T-cell (primary cell): ENCODE data around the gene ERMARD. TPM values are rescaled to one million over a fixed set of nuclear protein-coding genes. Genes with fewer than 3 reads are reported as not detected.
A peak's percentile ranks its signal among the peaks of the same experiment; 100 is the strongest.

Experiments
- ATAC-seq, 4 experiments: fragments of 200-7000 bp in 3 of 4; fragments of 150-1000 bp in 1 of 4; cut with Tn5 transposase; replicated peaks in 1 of 4; 1 replicate in 3 of 4; 2 replicates in 1 of 4; pipeline ENCODE4 v1.10.0; 2021; ENCODE audit warnings: moderate library complexity in 3 of 4, mild to moderate bottlenecking in 2 of 4, moderate number of reproducible peaks in 1 of 4
- CTCF ChIA-PET, 2 donors: fragments of 300-600 bp; sonication (Branson Sonifier 250); formaldehyde crosslinking; loops; one replicate each; lab custom pipeline; 2022; ENCODE audit warnings: antibody characterized with exemption in 2 of 2; lab: Charles Lee
- POLR2A ChIA-PET, 2 donors: fragments of 300-600 bp; sonication (Branson Sonifier 250); formaldehyde crosslinking; loops; one replicate each; lab custom pipeline; 2022; ENCODE audit warnings: antibody characterized with exemption in 2 of 2; lab: Charles Lee
- DNase-seq, 35 experiments: peaks; one replicate each; pipeline versions ENCODE4 v3.0.0 to v3.0.0-alpha.2; 2013 to 2023
- H3K27ac ChIP-seq: one replicate; pipeline ENCODE4 v1.5.1; 2013; ENCODE audit warnings: low read length
- H3K27me3 ChIP-seq, 2 experiments: replicated peaks in 1 of 2; 1 replicate in 1 of 2; 2 replicates in 1 of 2; pipeline versions ENCODE4 v1.6.1 to v1.7.0; 2013; ENCODE audit warnings: low read length in 1 of 2, mixed read lengths in 1 of 2; ENCODE audit not compliant: control insufficient read depth in 2 of 2, insufficient read depth in 2 of 2; ENCODE audit errors: extremely low read depth in 1 of 2
- H3K36me3 ChIP-seq, 2 donors: 1 replicate in 1 of 2; 2 replicates in 1 of 2; pipeline versions ENCODE4 v1.6.1 to v1.7.0; 2013; ENCODE audit warnings: low read length in 1 of 2; ENCODE audit not compliant: control insufficient read depth in 2 of 2, insufficient read depth in 1 of 2; ENCODE audit errors: extremely low read depth in 1 of 2
- H3K4me1 ChIP-seq, 2 experiments: 1 replicate in 1 of 2; 2 replicates in 1 of 2; pipeline versions ENCODE4 v1.6.1 to v1.7.0; 2013; ENCODE audit warnings: low read length in 2 of 2, mixed read lengths in 1 of 2; ENCODE audit not compliant: insufficient read depth in 2 of 2, control insufficient read depth in 1 of 2; ENCODE audit errors: extremely low read depth in 1 of 2
- H3K4me3 ChIP-seq, 2 donors: 1 replicate in 1 of 2; 2 replicates in 1 of 2; pipeline versions ENCODE4 v1.5.1 to v1.7.0; 2013; ENCODE audit warnings: mild to moderate bottlenecking in 2 of 2, low read length in 1 of 2, moderate library complexity in 1 of 2; ENCODE audit not compliant: control insufficient read depth in 1 of 2; ENCODE audit errors: extremely low read depth in 1 of 2
- H3K9me3 ChIP-seq: 2 replicates; pipeline ENCODE4 v1.7.0; 2013
- H3K27ac Mint-ChIP-seq, 2 donors: one replicate each; pipeline ENCODE4 v1.8.0; 2020 to 2021; ENCODE audit warnings: mild to moderate bottlenecking in 2 of 2, mixed read lengths in 2 of 2
- H3K27me3 Mint-ChIP-seq, 2 donors: one replicate each; pipeline ENCODE4 v1.8.0; 2021 to 2022; ENCODE audit warnings: mixed read lengths in 2 of 2
- H3K36me3 Mint-ChIP-seq: one replicate; pipeline ENCODE4 v1.8.0; 2021; ENCODE audit warnings: mixed read lengths
- H3K4me1 Mint-ChIP-seq, 3 donors: one replicate each; pipeline ENCODE4 v1.8.0; 2020 to 2022; ENCODE audit warnings: mixed read lengths in 3 of 3, mild to moderate bottlenecking in 1 of 3
- H3K4me3 Mint-ChIP-seq, 3 donors: one replicate each; pipeline ENCODE4 v1.8.0; 2020 to 2022; ENCODE audit warnings: mild to moderate bottlenecking in 3 of 3, mixed read lengths in 3 of 3, moderate library complexity in 3 of 3
- H3K9me3 Mint-ChIP-seq, 3 donors: one replicate each; pipeline ENCODE4 v1.8.0; 2020 to 2022; ENCODE audit warnings: mixed read lengths in 3 of 3
- WGBS: methylation state at CpG from one replicate; pipeline ENCODE4 v1.1.5; 2013; ENCODE audit warnings: missing lambda C conversion rate; ENCODE audit not compliant: insufficient coverage; 5-methylcytosine and 5-hydroxymethylcytosine counted together
- total RNA-seq, 35 experiments: library from RNA in 6 of 35; stranded (reverse) in 6 of 35; fragments of 120-200 nt in 1 of 35; gene quantifications; one replicate each; pipeline versions ENCODE4 v1.2.1 to v1.2.4 and lab custom pipeline; 2013 to 2026

ERMARD gene
- total RNA-seq, 5 donors from 2014 or later (not counting 1 experiment from before 2014, with no cell fraction given) = 24.7 to 35.7 (median 29.9) TPM

DNA sequence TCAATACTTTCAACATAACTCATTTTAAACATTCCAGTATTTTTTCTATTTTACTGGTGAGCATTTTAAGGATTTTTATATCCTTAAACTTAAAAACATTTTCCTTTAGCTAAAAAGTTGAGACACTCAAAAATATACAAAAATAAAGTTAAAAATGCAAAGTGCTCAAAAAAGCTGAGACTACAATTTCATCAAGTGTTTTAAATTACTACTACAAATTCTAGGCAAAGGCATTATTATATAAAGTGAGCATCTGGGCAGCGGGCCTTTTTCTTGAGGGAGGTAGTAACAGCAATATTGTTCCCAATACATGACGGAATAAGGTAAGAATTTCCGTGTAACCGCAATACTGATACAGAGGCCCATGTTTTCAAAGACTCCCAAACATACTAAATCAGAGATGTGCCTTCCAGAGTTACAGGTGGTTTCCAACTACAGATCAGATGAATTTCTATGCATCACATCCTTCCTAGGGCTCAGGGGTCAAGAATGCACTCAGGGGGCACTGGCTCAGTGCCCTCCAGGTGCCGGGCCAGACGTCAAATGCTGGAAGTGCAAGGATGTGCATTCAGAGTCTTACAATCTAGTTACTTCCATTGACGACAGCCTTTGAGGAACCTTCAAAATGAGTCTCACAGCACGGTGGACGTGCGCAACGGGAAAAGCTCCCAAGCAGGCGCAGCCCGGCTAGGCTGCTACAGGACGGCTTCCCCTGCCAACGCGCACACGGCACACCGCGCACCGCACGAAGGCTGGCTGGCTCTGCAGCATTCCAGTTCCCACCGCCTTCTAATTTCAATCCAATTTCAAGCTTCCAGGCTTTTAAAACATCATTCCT lies 28.8 kb upstream of the ERMARD start:
- 1% methylated on average over 19 of the region's 22 CpGs for WGBS
- peak; percentile 21 to 50 (median 32) for ATAC-seq
- Histone ChIP-seq H3K36me3 (peaks cover 0 to 2% of the 10 kb centered on the region in 2 donors), H3K9me3 (no peaks in the 10 kb centered on the region), H3K4me3 (peak overlapping the region; percentile 83 to 94), H3K27me3 (no peaks in the 10 kb centered on the region), H3K4me1 (peaks cover 5 to 21% of the 10 kb centered on the region in 2 experiments), H3K27ac (peak overlapping the region; percentile 86)
- no peaks in the 10 kb centered on the region for H3K9me3 Mint-ChIP-seq
- H3K27ac Mint-ChIP-seq = peak overlapping the region; percentile 95 to 96
- CTCF ChIA-PET = interaction anchor here (0.7 to 1.7 kb wide), 9 partner anchors 8 to 509 kb away, joined by 3 to 5 read pairs (median 4); partner anchors contain the start of genes C6orf120 (in 1 of the 2) and WDR27 (in 1 of the 2)
- POLR2A ChIA-PET = interaction anchor here (0.6 to 2.2 kb wide), 9 partner anchors 8 to 509 kb away, joined by 3 to 22 read pairs (median 4); partner anchors contain the start of genes C6orf120 (in 1 of the 2) and WDR27 (in 1 of the 2)
- H3K4me3 Mint-ChIP-seq = peak overlapping the region; percentile 93 to 96 (median 93)
- DNase-seq = peak; percentile 11 to 68 (median 43)
- peaks cover 51 to 58% (median 52%) of the 10 kb centered on the region in 3 donors for H3K4me1 Mint-ChIP-seq
- no peaks in the 10 kb centered on the region for H3K27me3 Mint-ChIP-seq
- H3K36me3 Mint-ChIP-seq = peaks cover 5% of the 10 kb centered on the region

DNA sequence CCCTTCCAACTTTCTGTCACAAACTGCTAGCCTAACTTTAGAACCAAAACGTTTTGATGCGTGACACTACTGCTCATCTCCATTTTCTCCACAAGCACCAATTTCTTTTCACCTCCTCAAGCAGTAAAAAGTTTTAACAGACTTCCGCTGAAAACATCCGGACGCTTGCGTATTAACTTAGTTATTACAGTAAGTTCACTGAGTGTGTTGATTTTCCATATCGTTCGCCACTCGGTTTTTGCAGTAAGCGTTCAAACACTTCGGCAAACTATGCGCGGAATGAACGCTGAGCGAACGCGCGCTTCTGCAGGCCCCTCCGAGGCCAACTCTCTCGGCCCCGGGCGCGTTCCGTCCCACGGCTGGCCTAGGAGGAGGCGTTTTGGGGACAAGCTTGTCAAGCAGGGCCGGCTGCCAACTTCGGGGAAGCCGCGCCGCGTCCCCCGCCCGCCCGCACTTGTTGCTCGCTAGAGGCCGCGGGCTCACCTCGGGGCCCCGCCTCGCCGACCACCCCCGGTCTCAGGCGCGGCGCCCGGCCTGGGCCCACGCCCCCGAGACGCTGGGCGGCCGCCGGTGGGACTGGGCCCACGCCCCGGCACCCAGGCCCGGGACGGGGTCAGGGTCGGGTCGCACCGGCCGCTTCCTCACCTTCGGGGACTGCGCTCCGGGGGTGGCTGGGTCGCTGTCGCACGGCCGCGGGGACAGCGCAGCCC lies 28.1 kb upstream of the ERMARD start:
- Mint-ChIP-seq H3K27me3 (no peaks in the 10 kb centered on the region), H3K4me3 (peak overlapping the region; percentile 93 to 96 (median 93)), H3K4me1 (peaks cover 46 to 50% (median 49%) of the 10 kb centered on the region in 3 donors), H3K9me3 (no peaks in the 10 kb centered on the region), H3K36me3 (peaks cover 5% of the 10 kb centered on the region), H3K27ac (peak overlapping the region; percentile 95 to 96)
- H3K27ac ChIP-seq = peak overlapping the region; percentile 86
- H3K36me3 ChIP-seq = no peaks in the 10 kb centered on the region
- H3K4me3 ChIP-seq = peak overlapping the region; percentile 83 to 94
- ATAC-seq = peak; percentile 37 to 42 (median 40)
- DNase-seq = peak; percentile 42 to 78 (median 62)
- no peaks in the 10 kb centered on the region for H3K9me3 ChIP-seq
- CTCF ChIA-PET = interaction anchor here in 1 of 2 donors (0.7 to 1.4 kb wide), 2 partner anchors 7 to 21 kb away, joined by 3 to 4 read pairs; partner anchors contain the start of genes C6orf120 and WDR27
- POLR2A ChIA-PET = interaction anchor here (0.5 to 2.2 kb wide), 5 partner anchors 18 to 510 kb away, joined by 3 to 22 read pairs (median 4); partner anchors contain the start of genes C6orf120 (in 1 of the 2) and WDR27 (in 1 of the 2)
- peaks cover 5 to 19% of the 10 kb centered on the region in 2 experiments for H3K4me1 ChIP-seq
- WGBS = under 1% methylated on average over 66 of the region's 70 CpGs
- no peaks in the 10 kb centered on the region for H3K27me3 ChIP-seq

DNA sequence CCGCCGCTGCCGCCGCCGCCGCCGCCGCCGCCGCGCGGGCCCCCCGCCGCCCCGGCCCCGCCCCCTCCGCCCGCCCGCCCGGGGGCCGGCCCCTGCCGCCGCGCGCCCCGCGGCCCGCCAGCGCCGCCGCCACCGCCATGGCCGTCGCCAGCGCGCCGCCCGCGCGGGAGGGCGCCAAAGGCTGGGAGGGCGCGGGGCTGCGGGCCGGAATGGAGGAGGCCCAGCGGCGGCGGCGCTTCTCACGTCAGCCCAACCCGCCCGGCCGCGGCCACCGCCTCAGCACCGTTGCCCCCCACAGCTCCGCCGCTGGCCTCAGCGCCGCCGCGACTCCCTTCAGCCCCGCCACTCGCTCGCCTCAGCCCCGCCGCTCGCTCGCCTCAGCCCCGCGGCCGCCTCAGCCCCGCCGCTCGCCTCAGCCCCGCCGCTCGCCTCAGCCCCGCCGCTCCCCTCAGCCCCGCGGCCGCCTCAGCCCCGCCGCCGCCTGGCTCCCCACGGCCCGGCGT lies 27.4 kb upstream of the ERMARD start:
- DNase-seq = peak in 29 of 35 experiments; percentile 4 to 75 (median 22)
- Histone ChIP-seq H3K36me3 (no peaks in the 10 kb centered on the region), H3K4me3 (no peak overlapping the region), H3K9me3 (no peaks in the 10 kb centered on the region), H3K27ac (no peak overlapping the region), H3K4me1 (peaks cover 5 to 17% of the 10 kb centered on the region in 2 experiments), H3K27me3 (no peaks in the 10 kb centered on the region)
- peak; percentile 50 to 66 (median 54) for ATAC-seq
- H3K4me3 Mint-ChIP-seq = peak overlapping the region; percentile 64 to 79 (median 69)
- ChIA-PET POLR2A (interaction anchor here in 1 of 2 donors (0.5 to 0.6 kb wide), 2 partner anchors 17 to 21 kb away, joined by 3 to 4 read pairs; no protein-coding TSS in a partner anchor), CTCF (interaction anchor here in 1 of 2 donors (1.4 kb wide), 1 partner anchor 22 kb away, joined by 4 read pairs; the partner anchor contains the start of genes C6orf120 and WDR27)
- H3K4me1 Mint-ChIP-seq = peaks cover 43 to 47% (median 45%) of the 10 kb centered on the region in 3 donors
- no peaks in the 10 kb centered on the region for H3K9me3 Mint-ChIP-seq
- no peak overlapping the region for H3K27ac Mint-ChIP-seq
- H3K36me3 Mint-ChIP-seq = peaks cover 5% of the 10 kb centered on the region
- under 1% methylated on average over 57 of the region's 89 CpGs for WGBS
- no peaks in the 10 kb centered on the region for H3K27me3 Mint-ChIP-seq

DNA sequence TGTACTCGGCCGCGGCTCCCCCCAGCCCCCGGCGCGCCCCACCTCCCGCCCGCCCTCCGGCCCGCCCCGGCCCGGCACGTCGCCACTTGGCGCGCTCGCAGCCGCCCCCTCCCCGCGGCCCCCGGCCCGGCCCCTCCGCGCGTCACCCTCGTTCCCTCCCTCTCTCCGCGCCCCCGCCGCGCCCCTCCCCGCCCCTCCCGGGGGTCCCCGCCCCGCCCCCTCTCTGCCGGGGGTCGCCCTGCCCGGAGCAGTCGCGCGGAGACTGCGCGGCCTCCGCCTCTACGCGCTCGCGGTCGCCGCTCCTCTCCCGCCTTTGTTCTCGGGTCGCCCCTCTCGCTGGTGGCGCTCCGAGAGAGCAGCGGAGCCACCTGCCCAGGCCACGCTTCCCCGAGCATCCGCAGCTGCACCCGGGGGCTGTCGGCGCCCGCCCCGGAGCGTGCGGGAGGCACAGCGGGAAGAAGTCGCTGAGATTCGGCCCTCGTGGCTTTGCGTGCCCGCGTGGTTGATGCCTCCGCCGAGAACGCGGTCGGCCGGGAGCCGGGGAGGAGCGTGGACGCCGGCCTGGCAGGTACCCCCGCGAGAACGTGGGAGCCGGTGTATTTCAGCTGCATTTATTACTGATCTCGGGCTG lies 26.8 kb upstream of the ERMARD start, which contains the start of gene PHF10:
Gene PHF10, minus strand, starts transcription at position 7 of the 631 bp plus-strand sequence. CDS start 569 bp downstream, outside the sequence.
- ChIA-PET CTCF (interaction anchor here in 1 of 2 donors (0.7 kb wide), 1 partner anchor 26 kb away, joined by 3 read pairs; no protein-coding TSS in a partner anchor), POLR2A (no interaction called here)
- peak; percentile 62 to 67 (median 64) for ATAC-seq
- H3K27ac Mint-ChIP-seq = peak within 1 kb of the TSS; percentile 95 to 96
- H3K9me3 Mint-ChIP-seq = no peaks in the 10 kb centered on the region
- peak within 1 kb of the TSS; percentile 93 to 96 (median 93) for H3K4me3 Mint-ChIP-seq
- no peaks in the 10 kb centered on the region for H3K27me3 ChIP-seq
- peak; percentile 22 to 73 (median 57) for DNase-seq
- no peaks in the 10 kb centered on the region for H3K9me3 ChIP-seq
- peak within 1 kb of the TSS; percentile 86 for H3K27ac ChIP-seq
- H3K27me3 Mint-ChIP-seq = no peaks in the 10 kb centered on the region
- H3K36me3 ChIP-seq = no peaks in the 10 kb centered on the region
- H3K4me1 ChIP-seq = peaks cover 5 to 17% of the 10 kb centered on the region in 2 experiments
- H3K4me3 ChIP-seq = peak within 1 kb of the TSS; percentile 83 to 94
- WGBS = under 1% methylated on average over 56 of the region's 89 CpGs
- peaks cover 5% of the 10 kb centered on the region for H3K36me3 Mint-ChIP-seq
- peaks cover 37 to 42% (median 40%) of the 10 kb centered on the region in 3 donors for H3K4me1 Mint-ChIP-seq

DNA sequence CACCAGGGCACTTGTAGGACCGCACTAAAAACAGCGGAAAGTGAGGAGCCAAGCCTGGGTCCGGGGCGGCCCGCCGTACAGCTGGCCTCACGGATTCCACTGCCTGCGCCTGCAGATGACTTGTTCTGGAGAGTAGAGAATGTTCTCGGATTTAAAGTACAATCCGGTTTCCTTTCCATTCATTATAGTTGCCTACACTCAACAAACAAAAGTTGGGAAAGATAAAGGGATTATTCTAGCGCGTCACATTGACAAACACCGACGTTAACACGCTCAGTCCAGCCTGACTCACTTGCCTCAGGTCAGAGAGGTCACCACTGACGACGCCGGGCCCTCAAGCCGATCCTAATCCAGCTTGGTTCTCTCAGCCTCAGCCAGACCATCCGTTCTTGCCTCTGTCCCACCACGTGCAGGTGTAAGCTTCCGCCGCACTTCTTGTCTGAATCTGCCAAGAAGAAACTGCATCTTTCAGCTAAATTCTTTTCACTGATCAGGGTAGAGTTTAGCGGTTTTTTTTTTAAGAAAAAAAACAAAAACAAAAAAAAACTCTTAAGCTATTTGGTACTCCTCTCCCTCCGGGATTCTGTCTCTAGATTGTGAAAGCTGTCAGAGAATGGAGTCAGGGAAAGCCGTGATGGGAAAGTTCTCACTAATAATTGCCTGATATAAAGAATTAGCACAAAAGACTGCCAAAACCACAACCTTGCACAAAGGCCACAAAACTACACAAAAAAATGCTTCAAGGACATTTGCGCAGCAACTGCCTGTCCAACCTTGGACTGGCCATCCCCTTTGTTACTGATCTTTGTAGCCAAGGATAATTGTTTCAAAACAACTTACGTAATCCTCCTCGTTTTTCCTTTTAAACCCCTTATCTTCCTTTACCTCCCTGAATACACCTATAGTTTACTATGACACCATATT lies 26.0 kb upstream of the ERMARD start:
- peak overlapping the region; percentile 79 to 86 (median 85) for H3K4me3 Mint-ChIP-seq
- no peaks in the 10 kb centered on the region for H3K27me3 ChIP-seq
- peak overlapping the region; percentile 44 for H3K27ac ChIP-seq
- ATAC-seq (no peak), DNase-seq (peak in 10 of 35 experiments; percentile 2 to 24 (median 8))
- WGBS = 42% methylated on average over 23 of the region's 29 CpGs
- CTCF ChIA-PET = interaction anchor here (0.6 to 0.7 kb wide), 2 partner anchors 25 to 49 kb away, joined by 3 read pairs; no protein-coding TSS in a partner anchor
- H3K27me3 Mint-ChIP-seq = no peaks in the 10 kb centered on the region
- H3K36me3 Mint-ChIP-seq = peaks cover 1% of the 10 kb centered on the region
- POLR2A ChIA-PET = interaction anchor here (0.6 to 0.7 kb wide), 2 partner anchors 16 kb away, joined by 3 to 4 read pairs; no protein-coding TSS in a partner anchor
- peak overlapping the region; percentile 55 to 61 for H3K4me3 ChIP-seq
- H3K4me1 Mint-ChIP-seq = peaks cover 30 to 35% (median 33%) of the 10 kb centered on the region in 3 donors
- no peaks in the 10 kb centered on the region for H3K9me3 ChIP-seq
- peak overlapping the region; percentile 82 to 93 for H3K27ac Mint-ChIP-seq
- H3K9me3 Mint-ChIP-seq = no peaks in the 10 kb centered on the region
- H3K4me1 ChIP-seq = peaks cover 5 to 17% of the 10 kb centered on the region in 2 experiments
- no peaks in the 10 kb centered on the region for H3K36me3 ChIP-seq
